Measurements from ENCODE around the gene AAK1.
A peak's percentile ranks its signal among the peaks of the same experiment; 100 is the strongest.
"Not testable (repeated sequence)": the region's sequence is repeated elsewhere in the genome, so short reads cannot be mapped to it uniquely, and the experiment has no call there.

AAK1 gene

GRCh38 chr2:69453475-69454129, 189.9 kb downstream of the AAK1 start:
- peak; percentile 41 for DNase-seq (ENCODE audit: low spot score)

- no peak for DNase-seq (ENCODE audit: low spot score)
Observed at GRCh38 chr2:69452687-69453086, 190.9 kb downstream of the AAK1 start.

GRCh38 chr2:69450735-69451416, 192.7 kb downstream of the AAK1 start:
- no peak for DNase-seq (ENCODE audit: low spot score)

GRCh38 chr2:69449906-69450305, 193.6 kb downstream of the AAK1 start:
- no peak for DNase-seq (ENCODE audit: low spot score)

- not testable (repeated sequence) for DNase-seq (ENCODE audit: low spot score)
Observed at GRCh38 chr2:69443673-69444072, 199.9 kb downstream of the AAK1 start.

GRCh38 chr2:69439499-69439898, 204.0 kb downstream of the AAK1 start:
- not testable (repeated sequence) for DNase-seq (ENCODE audit: low spot score)

GRCh38 chr2:69438580-69438979, 205.0 kb downstream of the AAK1 start:
- DNase-seq (ENCODE audit: low spot score), result no peak

GRCh38 chr2:69437751-69438154, 205.8 kb downstream of the AAK1 start:
- no peak for DNase-seq (ENCODE audit: low spot score)

- peak; percentile 94 for DNase-seq (ENCODE audit: low spot score)
Observed at GRCh38 chr2:69436938-69437750, 206.4 kb downstream of the AAK1 start, which contains the start of gene NFU1. TSS of gene NFU1 (minus strand) at chr2:69437435. CDS start at chr2:69437422, 13 bp downstream.

GRCh38 chr2:69436596-69436937, 207.0 kb downstream of the AAK1 start:
- no peak for DNase-seq (ENCODE audit: low spot score)

- DNase-seq (ENCODE audit: low spot score), result no peak
Observed at GRCh38 chr2:69434753-69435152, 208.8 kb downstream of the AAK1 start.

GRCh38 chr2:69429491-69430183, 213.9 kb downstream of the AAK1 start:
- no peak for DNase-seq (ENCODE audit: low spot score)

- no peak for DNase-seq (ENCODE audit: low spot score)
Observed at GRCh38 chr2:69428981-69429380, 214.6 kb downstream of the AAK1 start.

- no peak for DNase-seq (ENCODE audit: low spot score)
Observed at GRCh38 chr2:69424419-69424818, 219.1 kb downstream of the AAK1 start.

GRCh38 chr2:69422198-69422597, 221.3 kb downstream of the AAK1 start:
- no peak for DNase-seq (ENCODE audit: low spot score)

GRCh38 chr2:69419111-69419510, 224.4 kb downstream of the AAK1 start:
- not testable (repeated sequence) for DNase-seq (ENCODE audit: low spot score)

GRCh38 chr2:69416147-69416546, 227.4 kb downstream of the AAK1 start:
- DNase-seq (ENCODE audit: low spot score), result no peak

Small RNA genes within 50 kb of the gene (small RNA-seq; reads per million reads assigned to genes)
- 0 to 0.03 reads per million in 2 experiments for gene RN7SL604P
- gene SNORA36C, result 0 reads per million in 2 experiments

All from SK-N-DZ (cell line).